GM20431 (cell line): Measurements from ENCODE around the gene SRGAP2.
"Not testable (repeated sequence)": the region's sequence is repeated elsewhere in the genome, so short reads cannot be mapped to it uniquely, and the experiment has no call there.

Source experiments
- in situ Hi-C: fragments of 300-500 bp; cut with MseI, MboI; formaldehyde crosslinking; loops from one replicate; pipeline ENCODE4 v1.15.0; 2020; ENCODE audit warnings: low sequenced_read_pairs; ENCODE audit not compliant: unreplicated experiment

Gene SRGAP2

DNA sequence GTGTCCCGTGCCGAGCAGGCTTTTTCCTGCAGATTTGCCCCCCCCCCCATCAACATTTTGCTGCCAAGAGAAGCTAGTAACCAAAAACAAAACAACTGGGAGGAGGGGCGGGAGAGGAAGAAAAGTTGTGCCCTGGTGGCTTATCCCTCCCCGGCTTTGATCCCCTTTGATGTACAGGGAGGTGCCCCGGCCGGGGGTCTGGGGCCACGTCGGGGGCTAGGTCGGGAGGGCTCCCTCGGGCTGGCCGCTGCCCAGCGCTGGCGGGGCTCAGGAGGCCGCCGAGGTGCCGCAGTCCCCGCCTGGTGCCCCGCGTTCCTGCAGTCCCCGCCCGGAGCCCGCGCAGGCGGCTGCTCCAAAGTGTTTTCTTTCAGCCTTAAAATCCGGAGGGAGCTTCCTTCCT is 1.5 kb downstream of the SRGAP2 start:
- in situ Hi-C loops, result not testable (repeated sequence)

- in situ Hi-C loops, result not testable (repeated sequence)
These were observed 2.2 kb downstream of the SRGAP2 start for GRCh38 chr1:206205569-206205968.

- in situ Hi-C loops, result not testable (repeated sequence)
These were observed 7.5 kb downstream of the SRGAP2 start for GRCh38 chr1:206210802-206211201.

GRCh38 chr1:206215600-206216392 is 12.5 kb downstream of the SRGAP2 start:
- in situ Hi-C loops, result not testable (repeated sequence)

DNA sequence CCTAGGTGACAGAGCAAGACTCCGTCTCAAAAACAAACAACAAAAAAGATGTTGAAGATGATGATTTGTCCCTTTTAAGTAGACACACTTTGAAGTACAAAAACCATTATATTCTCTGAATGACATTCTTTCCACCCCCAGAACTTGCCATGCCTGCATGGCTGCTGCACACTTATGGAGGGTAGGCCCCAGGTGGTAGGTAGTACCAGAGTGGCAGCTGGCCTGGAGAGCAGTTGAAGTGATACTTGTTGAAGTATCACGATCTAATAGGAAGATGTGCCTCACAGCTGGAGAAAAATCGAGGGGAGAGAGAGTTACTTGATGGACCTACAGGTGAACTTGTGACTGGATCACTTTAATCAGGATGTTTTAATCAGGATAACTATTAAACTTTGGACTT is 14.9 kb downstream of the SRGAP2 start:
- in situ Hi-C loops, result not testable (repeated sequence)

- in situ Hi-C loops, result not testable (repeated sequence)
These were observed 15.4 kb downstream of the SRGAP2 start for GRCh38 chr1:206218765-206219164.

DNA sequence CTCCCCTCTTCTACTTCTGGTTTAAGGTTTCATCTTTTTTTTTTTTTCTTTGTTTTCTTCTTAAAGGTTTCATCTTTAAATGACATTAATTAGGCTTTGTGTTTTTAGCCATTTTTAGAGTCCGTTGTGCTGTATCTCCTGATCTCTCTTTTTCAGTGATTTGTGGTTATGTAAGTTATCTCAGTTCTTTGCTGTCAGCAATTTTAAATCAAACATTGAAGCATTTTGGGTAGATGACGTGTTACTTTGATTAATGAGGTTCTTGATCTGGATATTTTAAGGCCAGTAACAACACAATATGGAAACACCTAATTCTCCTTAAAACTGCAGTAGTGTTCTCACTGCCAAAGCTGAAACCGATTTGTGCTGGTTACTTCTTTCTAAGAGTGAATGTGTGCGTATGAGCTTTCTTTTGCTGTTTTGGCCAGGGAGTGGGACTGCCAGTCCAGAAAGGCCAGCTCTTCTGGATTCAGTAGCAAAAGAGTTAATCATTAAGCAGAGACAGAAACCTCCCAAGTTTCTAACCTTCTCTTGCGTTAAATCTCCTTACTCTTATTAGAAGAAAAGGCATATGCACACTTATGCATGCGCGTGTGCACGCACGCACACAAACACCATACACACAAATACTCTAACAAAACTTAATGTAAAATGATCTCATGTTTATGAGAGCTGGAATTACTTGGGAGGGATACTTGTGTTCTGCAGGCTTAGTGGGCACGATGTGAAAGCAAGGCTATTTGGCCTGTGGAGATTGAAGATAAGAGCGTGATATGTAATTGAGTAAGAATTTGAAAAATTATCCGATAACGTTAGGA is 16.4 kb downstream of the SRGAP2 start:
- in situ Hi-C loops, result not testable (repeated sequence)

GRCh38 chr1:206220332-206221000 is 17.1 kb downstream of the SRGAP2 start:
- in situ Hi-C loops, result not testable (repeated sequence)

GRCh38 chr1:206221585-206221984 is 18.2 kb downstream of the SRGAP2 start:
- in situ Hi-C loops, result not testable (repeated sequence)

- in situ Hi-C loops, result not testable (repeated sequence)
These were observed 20.9 kb downstream of the SRGAP2 start for GRCh38 chr1:206224190-206224776.

DNA sequence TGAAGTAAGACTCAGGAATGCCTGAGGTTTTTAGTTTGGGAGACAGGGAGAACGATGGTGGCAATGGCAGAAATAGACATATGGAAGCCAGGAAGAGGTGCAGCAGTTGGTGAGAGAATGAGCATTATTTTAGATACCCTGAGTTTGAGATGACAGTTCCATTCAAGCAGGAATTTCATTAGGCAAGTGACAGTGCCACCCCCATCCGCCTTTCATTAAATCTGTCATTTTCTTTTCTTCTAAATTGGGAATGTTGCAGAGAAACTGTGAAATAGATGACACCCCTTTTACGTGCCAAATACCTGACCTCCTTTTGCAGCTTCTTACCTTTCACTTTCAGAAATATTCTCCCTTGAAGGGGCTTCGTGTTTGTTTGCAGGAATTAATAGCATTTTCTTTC is 22.0 kb downstream of the SRGAP2 start:
- in situ Hi-C loops, result not testable (repeated sequence)

GRCh38 chr1:206226886-206227285 is 23.5 kb downstream of the SRGAP2 start:
- in situ Hi-C loops, result not testable (repeated sequence)

GRCh38 chr1:206229286-206229685 is 25.9 kb downstream of the SRGAP2 start:
- in situ Hi-C loops, result not testable (repeated sequence)

DNA sequence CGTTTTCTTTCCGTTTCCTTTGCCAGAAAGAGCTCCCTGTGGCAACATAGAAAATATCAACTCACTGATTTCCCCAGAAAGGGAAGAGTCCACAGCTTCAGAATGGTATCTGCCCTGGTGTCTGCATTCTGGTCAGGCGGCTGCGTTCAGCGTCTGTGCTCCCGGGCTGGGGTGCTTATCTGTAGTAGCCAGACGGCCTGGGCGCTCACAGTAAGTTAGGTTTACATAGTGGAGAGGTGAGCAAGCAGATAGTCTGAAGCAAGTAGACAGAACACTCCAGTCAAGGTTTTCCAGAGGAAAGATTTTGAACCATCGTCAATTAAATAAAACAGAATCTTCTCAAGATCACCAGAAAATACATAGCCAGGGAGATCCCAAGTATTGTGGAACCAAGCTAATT is 28.6 kb downstream of the SRGAP2 start:
- in situ Hi-C loops, result not testable (repeated sequence)

GRCh38 chr1:206232970-206233645 is 29.8 kb downstream of the SRGAP2 start:
- in situ Hi-C loops, result not testable (repeated sequence)

GRCh38 chr1:206234189-206234916 is 31.0 kb downstream of the SRGAP2 start:
- in situ Hi-C loops, result not testable (repeated sequence)

- in situ Hi-C loops, result not testable (repeated sequence)
These were observed 31.8 kb downstream of the SRGAP2 start for GRCh38 chr1:206235190-206235589.

DNA sequence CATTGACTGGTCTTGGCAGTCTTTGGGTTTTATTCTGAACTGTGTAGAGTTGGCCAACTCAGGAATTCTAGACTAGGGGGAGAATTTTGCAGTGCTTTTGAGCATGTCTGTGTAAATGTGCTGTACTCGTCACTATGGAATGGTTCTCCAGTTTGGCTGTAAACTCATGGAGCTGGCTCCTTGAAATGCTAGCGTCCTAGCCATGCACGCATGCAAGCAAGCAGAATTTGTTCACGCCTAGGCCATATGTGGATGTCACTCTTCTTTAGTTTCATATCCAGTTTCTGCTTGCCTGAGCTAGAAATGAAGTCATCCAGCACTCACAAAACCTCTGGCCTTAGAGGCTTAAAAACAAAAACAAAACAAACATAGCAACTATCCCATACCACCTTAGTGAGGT is 36.9 kb downstream of the SRGAP2 start:
- in situ Hi-C loops, result not testable (repeated sequence)

DNA sequence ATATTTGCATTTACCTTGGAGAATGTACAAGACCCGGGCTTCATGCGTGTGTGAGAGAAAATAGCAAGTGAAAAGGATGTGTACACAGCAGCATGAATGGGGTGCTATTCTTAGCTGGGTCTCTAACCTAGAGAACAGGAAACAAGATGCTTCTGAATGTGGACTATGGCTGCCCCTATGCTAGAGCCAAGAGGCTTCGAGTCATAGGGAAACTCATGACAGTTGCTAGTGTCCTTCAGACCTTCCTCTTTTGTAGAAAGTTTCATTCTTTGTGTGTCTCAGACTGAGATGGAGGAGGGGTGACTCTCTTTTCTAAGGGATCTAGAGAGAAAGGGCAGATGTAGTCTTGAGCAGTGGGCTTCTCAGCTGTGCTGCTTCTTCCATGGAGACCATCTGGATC is 40.0 kb downstream of the SRGAP2 start:
- in situ Hi-C loops, result not testable (repeated sequence)
